ENCODE data around the gene MIGA2. TPM values are rescaled to one million over a fixed set of nuclear protein-coding genes. Genes with fewer than 3 reads are reported as not detected.

MIGA2 gene
- total and polyA plus RNA-seq, 4 experiments from 2014 or later: 6.6 to 84.2 (median 46.1) TPM

- POLR2A ChIA-PET (ENCODE audit: partially characterized antibody): interaction anchor here (0.6 to 2.3 kb wide), 14 partner anchors 8 to 657 kb away, joined by 3 to 23 read pairs (median 4); partner anchors contain the start of genes CRAT, DOLPP1, ENDOG and IER5L
- peak overlapping the region; percentile 34 for H3K27ac ChIP-seq (ENCODE audit: low read depth, low read length)
Measured at GRCh38 chr9:129027685-129028191, 8.7 kb upstream of the MIGA2 start.

GRCh38 chr9:129028192-129028966, 8.0 kb upstream of the MIGA2 start, which contains the start of gene SH3GLB2:
SH3GLB2 (minus strand) TSS chr9:129028331; CDS start chr9:129028154, 177 bp downstream.
- CTCF ChIA-PET (ENCODE audit: partially characterized antibody): interaction anchor here (1.2 kb wide), 1 partner anchor 20 kb away, joined by 4 read pairs; no protein-coding TSS in a partner anchor
- peaks cover 20% of the 10 kb centered on the region for H3K4me1 ChIP-seq (ENCODE audit: insufficient read depth, low read length)
- H3K4me3 ChIP-seq (ENCODE audit: low read length in 2 of 2): peak within 1 kb of the TSS; percentile 37 to 52
- H3K4me1 Mint-ChIP-seq: peaks cover 15 to 29% (median 20%) of the 10 kb centered on the region in 4 donors
- no peaks in the 10 kb centered on the region for H3K27me3 ChIP-seq (ENCODE audit: insufficient read depth, low read length)
- H3K36me3 ChIP-seq (ENCODE audit: insufficient read depth, low read length): no peaks in the 10 kb centered on the region
- peak within 1 kb of the TSS; percentile 78 to 90 (median 85) for H3K27ac Mint-ChIP-seq
- intact Hi-C loops (cut with micrococcal nuclease): loop anchor here (1.0 to 5.0 kb wide), 5 partner anchors 8 to 476 kb away; partner anchors contain the start of genes CRAT, DOLK, DOLPP1 and MIGA2
- H3K4me3 Mint-ChIP-seq: peak within 1 kb of the TSS; percentile 79 to 92 (median 84)
- peak within 1 kb of the TSS; percentile 34 for H3K27ac ChIP-seq (ENCODE audit: low read depth, low read length)
- peak; percentile 84 to 93 (median 86) for DNase-seq
- H3K36me3 Mint-ChIP-seq: no peaks in the 10 kb centered on the region
- no peaks in the 10 kb centered on the region for H3K9me3 ChIP-seq (ENCODE audit: control insufficient read depth in 1 of 2, low read length in 2 of 2)
- no peaks in the 10 kb centered on the region for H3K27me3 Mint-ChIP-seq
- H3K9me3 Mint-ChIP-seq: no peaks in the 10 kb centered on the region
- POLR2A ChIA-PET (ENCODE audit: partially characterized antibody): interaction anchor here (0.6 to 2.3 kb wide), 17 partner anchors 8 to 657 kb away, joined by 3 to 23 read pairs (median 4); partner anchors contain the start of genes CRAT, DOLPP1, ENDOG and IER5L

More at GRCh38 chr9:129027685-129028191, 8.7 kb upstream of the MIGA2 start:
- intact Hi-C loops (cut with micrococcal nuclease): loop anchor here (1.0 to 5.0 kb wide), 5 partner anchors 9 to 475 kb away; partner anchors contain the start of genes CRAT, DOLK, DOLPP1 and MIGA2
- peaks cover 17 to 33% (median 23%) of the 10 kb centered on the region in 4 donors for H3K4me1 Mint-ChIP-seq
- H3K36me3 Mint-ChIP-seq: no peaks in the 10 kb centered on the region
- H3K27me3 Mint-ChIP-seq: no peaks in the 10 kb centered on the region
- CTCF ChIA-PET (ENCODE audit: partially characterized antibody): interaction anchor here (1.2 kb wide), 1 partner anchor 20 kb away, joined by 4 read pairs; no protein-coding TSS in a partner anchor
- no peaks in the 10 kb centered on the region for H3K9me3 ChIP-seq (ENCODE audit: control insufficient read depth in 1 of 2, low read length in 2 of 2)
- peak overlapping the region; percentile 37 to 52 for H3K4me3 ChIP-seq (ENCODE audit: low read length in 2 of 2)
- peaks cover 20% of the 10 kb centered on the region for H3K4me1 ChIP-seq (ENCODE audit: insufficient read depth, low read length)
- H3K36me3 ChIP-seq (ENCODE audit: insufficient read depth, low read length): no peaks in the 10 kb centered on the region
- peak overlapping the region; percentile 79 to 92 (median 84) for H3K4me3 Mint-ChIP-seq
- H3K27me3 ChIP-seq (ENCODE audit: insufficient read depth, low read length): no peaks in the 10 kb centered on the region
- no peaks in the 10 kb centered on the region for H3K9me3 Mint-ChIP-seq
- peak in 4 of 5 donors; percentile 81 to 87 (median 86) for DNase-seq
- peak overlapping the region in 6 of 7 donors; percentile 78 to 90 (median 85) for H3K27ac Mint-ChIP-seq

- peaks cover 12 to 29% (median 19%) of the 10 kb centered on the region in 4 donors for H3K4me1 Mint-ChIP-seq
- no peak for DNase-seq
- H3K36me3 ChIP-seq (ENCODE audit: insufficient read depth, low read length): no peaks in the 10 kb centered on the region
- H3K27ac ChIP-seq (ENCODE audit: low read depth, low read length): no peak overlapping the region
- H3K36me3 Mint-ChIP-seq: no peaks in the 10 kb centered on the region
- H3K4me3 ChIP-seq (ENCODE audit: low read length in 2 of 2): no peak overlapping the region
- peak overlapping the region in 5 of 7 donors; percentile 11 to 90 (median 71) for H3K27ac Mint-ChIP-seq
- H3K27me3 ChIP-seq (ENCODE audit: insufficient read depth, low read length): no peaks in the 10 kb centered on the region
- POLR2A ChIA-PET (ENCODE audit: partially characterized antibody): interaction anchor here (0.6 kb wide), 1 partner anchor 82 kb away, joined by 3 read pairs; no protein-coding TSS in a partner anchor
- no peaks in the 10 kb centered on the region for H3K9me3 Mint-ChIP-seq
- no peaks in the 10 kb centered on the region for H3K27me3 Mint-ChIP-seq
- peak overlapping the region in 3 of 8 donors; percentile 32 to 63 (median 37) for H3K4me3 Mint-ChIP-seq
- intact Hi-C loops (cut with micrococcal nuclease): no loop called here
- CTCF ChIA-PET (ENCODE audit: partially characterized antibody): interaction anchor here (1.6 to 1.9 kb wide), 2 partner anchors 9 to 22 kb away, joined by 6 to 8 read pairs; no protein-coding TSS in a partner anchor
- no peaks in the 10 kb centered on the region for H3K9me3 ChIP-seq (ENCODE audit: control insufficient read depth in 1 of 2, low read length in 2 of 2)
- peaks cover 20% of the 10 kb centered on the region for H3K4me1 ChIP-seq (ENCODE audit: insufficient read depth, low read length)
Measured at GRCh38 chr9:129030191-129030590, 6.2 kb upstream of the MIGA2 start.

- Histone ChIP-seq H3K4me1 (ENCODE audit: insufficient read depth, low read length) (peaks cover 17% of the 10 kb centered on the region), H3K36me3 (ENCODE audit: insufficient read depth, low read length) (no peaks in the 10 kb centered on the region), H3K27ac (ENCODE audit: low read depth, low read length) (no peak overlapping the region), H3K9me3 (ENCODE audit: control insufficient read depth in 1 of 2, low read length in 2 of 2) (no peaks in the 10 kb centered on the region), H3K27me3 (ENCODE audit: insufficient read depth, low read length) (no peaks in the 10 kb centered on the region), H3K4me3 (ENCODE audit: low read length in 2 of 2) (no peak overlapping the region)
- no peaks in the 10 kb centered on the region for H3K9me3 Mint-ChIP-seq
- H3K27ac Mint-ChIP-seq: peak overlapping the region in 1 of 7 donors; percentile 35
- peaks cover 5 to 26% (median 20%) of the 10 kb centered on the region in 4 donors for H3K4me1 Mint-ChIP-seq
- no peak overlapping the region for H3K4me3 Mint-ChIP-seq
- peaks cover 0 to 4% of the 10 kb centered on the region in 2 donors for H3K36me3 Mint-ChIP-seq
- no peaks in the 10 kb centered on the region for H3K27me3 Mint-ChIP-seq
- ChIA-PET POLR2A (ENCODE audit: partially characterized antibody) (interaction anchor here (0.7 kb wide), 1 partner anchor 107 kb away, joined by 3 read pairs; no protein-coding TSS in a partner anchor), CTCF (ENCODE audit: partially characterized antibody) (no interaction called here)
- intact Hi-C loops (cut with micrococcal nuclease): no loop called here
- no peak for DNase-seq
Measured at GRCh38 chr9:129031514-129031913, 4.9 kb upstream of the MIGA2 start.

- DNase-seq: no peak
- no peaks in the 10 kb centered on the region for H3K9me3 Mint-ChIP-seq
- H3K27me3 ChIP-seq (ENCODE audit: insufficient read depth, low read length): no peaks in the 10 kb centered on the region
- CTCF ChIA-PET (ENCODE audit: partially characterized antibody): interaction anchor here (0.6 kb wide), 1 partner anchor 34 kb away, joined by 4 read pairs; no protein-coding TSS in a partner anchor
- peaks cover 0 to 11% of the 10 kb centered on the region in 2 donors for H3K36me3 Mint-ChIP-seq
- H3K27me3 Mint-ChIP-seq: no peaks in the 10 kb centered on the region
- no peak overlapping the region for H3K27ac ChIP-seq (ENCODE audit: low read depth, low read length)
- H3K4me1 Mint-ChIP-seq: peaks cover 6 to 26% (median 21%) of the 10 kb centered on the region in 4 donors
- no peak overlapping the region for H3K27ac Mint-ChIP-seq
- intact Hi-C loops (cut with micrococcal nuclease): no loop called here
- no peaks in the 10 kb centered on the region for H3K36me3 ChIP-seq (ENCODE audit: insufficient read depth, low read length)
- H3K4me1 ChIP-seq (ENCODE audit: insufficient read depth, low read length): peaks cover 14% of the 10 kb centered on the region
- no peaks in the 10 kb centered on the region for H3K9me3 ChIP-seq (ENCODE audit: control insufficient read depth in 1 of 2, low read length in 2 of 2)
- H3K4me3 ChIP-seq (ENCODE audit: low read length in 2 of 2): no peak overlapping the region
- H3K4me3 Mint-ChIP-seq: no peak overlapping the region
- POLR2A ChIA-PET (ENCODE audit: partially characterized antibody): no interaction called here
Measured at GRCh38 chr9:129032541-129033159, 3.8 kb upstream of the MIGA2 start.

DNA sequence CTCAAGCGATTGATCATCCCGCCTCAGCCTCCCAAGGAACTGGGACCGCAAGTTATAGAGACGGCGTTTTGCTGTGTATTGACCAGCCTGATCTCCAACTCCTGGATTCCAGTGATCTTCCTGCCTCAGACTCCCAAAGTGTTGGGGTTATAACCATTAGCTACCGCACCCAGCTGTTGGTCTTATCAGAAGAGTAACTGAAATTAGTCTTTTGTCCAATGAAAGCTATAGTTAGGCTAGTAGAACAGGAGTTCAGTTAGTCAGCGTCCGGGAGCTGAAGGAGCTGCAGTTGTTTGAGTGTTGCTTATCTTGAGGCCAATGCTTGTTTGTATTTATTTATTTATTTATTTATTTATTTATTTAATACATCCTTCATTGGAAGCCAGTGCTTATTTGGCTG, 3.2 kb upstream of the MIGA2 start:
- Histone ChIP-seq H3K27ac (ENCODE audit: low read depth, low read length) (no peak overlapping the region), H3K27me3 (ENCODE audit: insufficient read depth, low read length) (no peaks in the 10 kb centered on the region), H3K4me1 (ENCODE audit: insufficient read depth, low read length) (peaks cover 19% of the 10 kb centered on the region), H3K9me3 (ENCODE audit: control insufficient read depth in 1 of 2, low read length in 2 of 2) (no peaks in the 10 kb centered on the region), H3K36me3 (ENCODE audit: insufficient read depth, low read length) (no peaks in the 10 kb centered on the region), H3K4me3 (ENCODE audit: low read length in 2 of 2) (no peak overlapping the region)
- H3K4me1 Mint-ChIP-seq: peaks cover 10 to 32% (median 25%) of the 10 kb centered on the region in 4 donors
- H3K36me3 Mint-ChIP-seq: peaks cover 0 to 11% of the 10 kb centered on the region in 2 donors
- intact Hi-C loops (cut with micrococcal nuclease): no loop called here
- H3K27ac Mint-ChIP-seq: peak overlapping the region in 1 of 7 donors; percentile 21
- no peaks in the 10 kb centered on the region for H3K9me3 Mint-ChIP-seq
- ChIA-PET CTCF (ENCODE audit: partially characterized antibody) (interaction anchor here (0.6 kb wide), 1 partner anchor 34 kb away, joined by 4 read pairs; no protein-coding TSS in a partner anchor), POLR2A (ENCODE audit: partially characterized antibody) (no interaction called here)
- DNase-seq: no peak
- no peaks in the 10 kb centered on the region for H3K27me3 Mint-ChIP-seq
- H3K4me3 Mint-ChIP-seq: no peak overlapping the region

Measured in CD4-positive, alpha-beta memory T cell (primary cell).